ENCODE results near the gene NAV2.

The NAV2 gene

DNA sequence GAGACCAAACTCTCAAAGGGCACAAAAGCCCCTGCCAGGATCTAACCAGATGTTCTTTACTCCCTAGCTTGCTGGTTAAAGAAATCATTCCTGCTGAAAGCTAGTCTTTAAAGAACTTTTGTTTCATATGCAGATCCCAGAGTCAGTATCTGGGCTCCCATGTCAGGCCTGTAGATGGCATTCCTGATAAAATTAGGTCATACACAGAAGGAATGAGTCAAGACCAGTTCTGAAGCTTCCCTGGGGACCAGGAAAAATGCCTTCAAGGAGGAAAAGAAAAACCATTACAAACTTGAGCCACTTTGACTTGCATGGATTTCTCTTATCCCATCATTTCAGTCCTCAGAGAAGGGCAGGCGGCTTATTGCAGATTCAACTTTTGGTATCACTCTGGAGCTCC, 441.7 kb downstream of the NAV2 start:
- no peak for DNase-seq

- DNase-seq, result no peak
These were observed 443.1 kb downstream of the NAV2 start for GRCh38 chr11:20155683-20156279.

DNA sequence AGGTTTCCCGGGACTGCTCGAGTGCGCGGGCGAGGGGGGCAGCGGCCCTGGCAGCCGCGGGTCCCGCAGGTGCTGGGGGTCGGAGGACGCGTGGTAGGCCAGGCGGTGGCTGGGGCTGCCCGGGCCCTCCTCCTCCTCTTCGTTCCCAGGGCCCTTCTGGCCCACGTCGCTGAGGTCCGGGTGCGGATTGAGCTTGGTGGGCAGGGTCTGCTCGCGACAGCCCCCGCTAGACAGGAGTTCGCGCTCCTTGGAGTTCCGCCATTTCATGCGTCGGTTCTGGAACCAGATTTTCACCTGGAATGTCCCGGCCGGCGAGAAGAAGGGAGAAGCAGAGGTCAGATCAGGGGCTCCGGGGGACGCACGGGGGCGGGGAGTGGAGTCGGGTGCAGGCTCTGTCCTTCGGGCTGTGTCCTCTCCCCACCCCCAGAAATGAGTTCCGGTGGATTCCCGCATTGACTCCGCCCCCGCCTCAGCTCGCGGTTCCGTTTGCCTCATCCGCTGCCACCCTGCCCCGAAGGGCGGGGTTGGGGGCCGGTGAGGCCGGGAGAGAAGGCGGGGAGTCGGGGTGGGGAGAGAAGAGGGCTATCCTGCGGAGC, 443.7 kb downstream of the NAV2 start:
- DNase-seq, result no peak

DNA sequence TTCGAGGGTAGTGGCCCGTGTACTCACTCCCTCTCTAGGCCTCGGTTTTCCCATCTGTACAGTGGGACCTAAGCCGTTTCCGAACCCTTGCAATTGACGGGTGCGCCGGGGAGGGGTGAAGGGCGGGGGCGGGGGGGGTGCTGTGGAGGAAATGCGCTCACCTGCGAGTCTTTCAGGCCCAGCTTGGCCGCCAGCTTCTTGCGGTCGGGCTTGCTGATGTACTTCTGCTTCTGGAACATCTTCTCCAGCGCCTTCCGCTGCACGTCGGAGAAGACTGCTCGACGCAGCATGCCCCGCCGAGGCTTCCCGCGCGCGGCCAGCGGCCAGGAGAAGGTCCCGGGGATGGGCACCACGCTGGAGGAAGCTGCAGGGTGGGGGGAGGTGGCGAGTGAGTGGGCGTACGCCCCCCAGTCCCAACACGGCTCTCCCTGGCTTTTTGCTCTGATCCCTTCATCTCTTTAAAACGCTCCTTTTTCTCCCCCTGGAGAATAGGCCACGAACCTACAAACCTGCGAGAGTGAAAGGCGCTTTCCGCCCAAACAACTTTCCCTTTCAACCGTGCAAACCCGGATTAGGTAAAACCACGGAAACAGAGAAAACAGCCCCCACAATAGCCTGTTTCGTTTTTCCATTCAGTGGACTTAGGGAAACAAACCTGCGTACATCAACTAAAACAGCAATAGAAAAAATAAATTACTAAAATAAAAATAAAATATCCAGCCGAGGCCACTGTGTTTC, 444.4 kb downstream of the NAV2 start:
- no peak for DNase-seq

- DNase-seq, result no peak
These were observed 445.1 kb downstream of the NAV2 start for GRCh38 chr11:20157728-20158127.

- no peak for DNase-seq
These were observed 446.1 kb downstream of the NAV2 start for GRCh38 chr11:20158597-20159257.

DNA sequence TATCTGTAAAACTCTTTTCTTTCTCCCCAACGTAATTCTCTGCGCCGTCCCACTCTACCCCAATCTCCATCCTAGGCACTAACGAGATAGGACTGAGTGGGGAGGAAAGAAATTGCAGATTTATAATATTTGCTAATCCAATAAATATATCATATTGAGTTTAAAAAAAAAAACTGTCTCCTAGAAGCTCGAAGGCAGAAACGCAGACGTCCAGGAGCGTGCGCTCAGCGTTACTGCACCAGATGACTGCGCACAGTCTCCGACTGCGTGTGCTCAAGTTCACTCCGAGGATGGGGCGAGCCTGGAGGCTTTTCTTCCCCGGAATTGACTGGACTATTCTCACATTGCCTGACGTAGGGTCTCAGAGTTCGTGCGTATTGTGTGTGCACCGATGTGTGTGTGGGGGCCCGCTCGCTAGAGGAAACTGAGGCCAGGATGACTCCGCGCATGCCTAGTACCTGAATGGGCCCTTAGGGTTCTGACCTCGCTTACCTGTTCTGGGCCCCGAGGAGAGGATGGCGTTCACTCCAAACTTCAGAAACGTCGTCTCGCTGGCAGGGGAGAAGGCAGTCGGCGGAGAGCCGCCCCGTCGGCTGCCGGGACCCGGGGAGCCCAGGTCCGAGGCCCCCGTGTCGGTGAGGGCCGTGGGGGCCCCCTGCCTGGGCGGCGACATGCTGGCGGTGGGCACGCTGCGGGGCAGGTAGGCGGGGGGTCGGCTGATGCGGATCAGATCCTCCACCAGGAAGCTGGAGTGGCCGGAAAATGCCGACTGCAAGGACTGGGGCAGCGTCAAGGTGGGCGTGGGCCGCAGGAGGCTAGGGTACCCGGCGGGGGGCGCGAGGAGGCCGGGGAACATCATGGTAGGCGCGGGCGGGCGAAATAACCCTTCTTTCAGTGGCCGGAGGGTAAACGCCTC, 447.1 kb downstream of the NAV2 start:
- DNase-seq, result no peak

GRCh38 chr11:20160425-20161229, 448.0 kb downstream of the NAV2 start, which contains the start of gene DBX1:
TSS of gene DBX1 (minus strand) at chr11:20160475. CDS start at chr11:20160324, 151 bp downstream.
- no peak for DNase-seq

GRCh38 chr11:20161230-20161918, 448.7 kb downstream of the NAV2 start:
- DNase-seq, result no peak

- DNase-seq, result no peak
These were observed 449.5 kb downstream of the NAV2 start for GRCh38 chr11:20161923-20162744.

DNA sequence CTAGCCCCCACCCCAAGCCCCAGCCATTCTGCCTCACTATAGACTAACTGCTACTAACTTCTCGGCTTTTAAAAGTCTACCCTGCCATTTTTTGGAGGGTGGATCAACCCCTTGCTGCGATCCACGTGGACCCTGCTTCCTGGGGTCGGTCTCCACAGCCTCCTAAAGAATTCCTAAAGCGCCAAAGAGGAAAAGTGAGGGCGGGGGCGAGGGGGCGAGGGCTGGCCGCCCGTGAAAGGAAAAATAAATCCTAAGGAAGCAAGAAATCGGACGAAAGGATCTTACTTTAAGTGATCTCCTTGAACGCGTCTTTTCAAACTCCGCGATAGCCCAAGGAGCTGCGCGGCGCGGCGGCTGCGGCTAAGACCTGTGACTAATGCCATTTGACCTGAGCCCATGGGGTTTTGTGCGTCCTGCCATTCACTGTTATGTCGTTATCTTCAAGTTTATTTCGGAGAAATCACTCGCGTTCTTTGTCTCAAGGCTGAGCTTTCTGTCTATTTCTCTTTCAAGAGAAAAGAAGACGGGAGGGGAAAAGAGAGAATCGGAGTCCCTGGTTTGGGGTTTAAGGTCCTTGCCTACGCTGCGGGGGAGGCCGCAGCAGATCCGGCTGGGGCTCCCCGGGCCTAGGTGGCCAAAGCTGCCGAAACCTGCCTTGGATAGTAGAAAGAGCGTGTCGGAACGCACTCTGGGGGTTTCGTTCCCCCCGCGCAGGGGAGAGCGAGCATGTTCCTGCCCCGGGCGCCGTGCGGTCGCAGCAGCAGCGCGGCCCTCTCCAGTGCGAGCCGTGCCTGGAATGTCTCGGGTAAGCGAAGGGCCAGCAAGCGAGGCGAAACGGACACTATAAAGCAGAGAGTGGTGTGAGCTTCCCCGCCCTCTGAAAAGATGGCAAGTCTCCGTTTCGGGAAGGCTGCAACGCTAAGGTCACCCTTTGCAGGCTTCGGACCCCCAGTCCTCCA, 450.5 kb downstream of the NAV2 start:
- DNase-seq, result no peak

GRCh38 chr11:20163783-20164481, 451.3 kb downstream of the NAV2 start:
- no peak for DNase-seq

Measured in NCI-H187 (cell line).